HEK293T (cell line): ENCODE results near the gene MACROD2.

Experiments used
- CTCF ChIA-PET: fragments of 350-600 bp; formaldehyde crosslinking; extraction: SDS; loops from one replicate; lab custom pipeline; 2021; ENCODE audit warnings: antibody characterized with exemption, inconsistent platforms; lab: Yijun Ruan, JAX
- POLR2A ChIA-PET: fragments of 350-600 bp; formaldehyde crosslinking; extraction: SDS; loops from one replicate; lab custom pipeline; 2020; ENCODE audit warnings: antibody characterized with exemption, inconsistent platforms; lab: Yijun Ruan, JAX
- DNase-seq: peaks from one replicate; pipeline ENCODE4 v3.0.0; 2012; ENCODE audit warnings: mixed read lengths; ENCODE audit errors: extremely low spot score
- ARNT ChIP-seq: fragments of 450-650 bp; IDR thresholded peaks from 2 replicates; pipeline ENCODE4 v1.6.1; 2017; ENCODE audit warnings: mild to moderate bottlenecking
- BHLHE40 ChIP-seq: fragments of 450-650 bp; IDR thresholded peaks from 2 replicates; pipeline ENCODE4 v1.6.1; 2016; ENCODE audit warnings: mild to moderate bottlenecking, moderate library complexity, borderline replicate concordance
- CTBP1 ChIP-seq: fragments of 450-650 bp; IDR thresholded peaks from 2 replicates; pipeline ENCODE4 v1.6.1; 2016; ENCODE audit warnings: borderline replicate concordance
- ELF4 ChIP-seq: fragments of 450-650 bp; IDR thresholded peaks from 2 replicates; pipeline ENCODE4 v1.6.1; 2017; ENCODE audit warnings: antibody characterized with exemption
- FOXA1 ChIP-seq: fragments of 450-650 bp; IDR thresholded peaks from 2 replicates; pipeline ENCODE4 v1.6.1; 2016; ENCODE audit warnings: mild to moderate bottlenecking
- FOXK2 ChIP-seq: fragments of 450-650 bp; IDR thresholded peaks from 2 replicates; pipeline ENCODE4 v1.6.1; 2016; ENCODE audit warnings: mild to moderate bottlenecking
- FOXM1 ChIP-seq: fragments of 450-650 bp; IDR thresholded peaks from 2 replicates; pipeline ENCODE4 v1.6.1; 2017; ENCODE audit warnings: mild to moderate bottlenecking, borderline replicate concordance
- HDGF ChIP-seq: fragments of 450-650 bp; IDR thresholded peaks from 2 replicates; pipeline ENCODE4 v1.6.1; 2017; ENCODE audit warnings: antibody characterized with exemption, borderline replicate concordance
- L3MBTL2 ChIP-seq: fragments of 450-650 bp; conservative IDR thresholded peaks from 2 replicates; pipeline ENCODE4 v1.6.1; 2016; ENCODE audit warnings: mild to moderate bottlenecking
- LEF1 ChIP-seq: fragments of 450-650 bp; IDR thresholded peaks from 2 replicates; pipeline ENCODE4 v1.6.1; 2017; ENCODE audit warnings: mild to moderate bottlenecking, borderline replicate concordance
- NFRKB ChIP-seq: fragments of 450-650 bp; IDR thresholded peaks from 2 replicates; pipeline ENCODE4 v1.6.1; 2016; ENCODE audit warnings: mild to moderate bottlenecking, moderate library complexity
- PKNOX1 ChIP-seq: fragments of 450-650 bp; IDR thresholded peaks from 2 replicates; pipeline ENCODE4 v1.6.1; 2016
- SP1 ChIP-seq: fragments of 450-650 bp; IDR thresholded peaks from 2 replicates; pipeline ENCODE4 v1.6.1; 2017
- SUZ12 ChIP-seq: fragments of 450-650 bp; IDR thresholded peaks from 2 replicates; pipeline ENCODE4 v1.6.1; 2016; ENCODE audit warnings: mild to moderate bottlenecking
- TARDBP ChIP-seq: fragments of 450-650 bp; IDR thresholded peaks from 2 replicates; pipeline ENCODE4 v1.6.1; 2016
- ZNF384 ChIP-seq: fragments of 450-650 bp; IDR thresholded peaks from 2 replicates; pipeline ENCODE4 v1.6.1; 2016

The MACROD2 gene

GRCh38 chr20:15060265-15061060 is 1065.1 kb downstream of the MACROD2 start:
- TF ChIP-seq HDGF = no peak
- TF ChIP-seq CTBP1 = no peak
- no peak for TF ChIP-seq PKNOX1
- no peak for TF ChIP-seq FOXM1
- TF ChIP-seq SUZ12 = no peak
- TF ChIP-seq BHLHE40 = no peak
- TF ChIP-seq L3MBTL2 = no peak
- no peak for TF ChIP-seq TARDBP
- TF ChIP-seq FOXA1 = no peak
- no peak for TF ChIP-seq ELF4
- no peak for TF ChIP-seq LEF1
- TF ChIP-seq ARNT = no peak
- TF ChIP-seq FOXK2 = no peak
- no peak for TF ChIP-seq ZNF384
- TF ChIP-seq NFRKB = no peak
- TF ChIP-seq SP1 = no peak
- ChIA-PET POLR2A (no interaction called here), CTCF (interaction anchor here (0.8 kb wide), 1 partner anchor 21 kb away, joined by 3 read pairs; no protein-coding TSS in a partner anchor)
- DNase-seq = no peak

GRCh38 chr20:15061061-15061430 is 1065.7 kb downstream of the MACROD2 start:
- TF ChIP-seq ZNF384 (no peak), BHLHE40 (no peak), ARNT (no peak), FOXA1 (no peak), HDGF (no peak), TARDBP (no peak), ELF4 (no peak)
- CTCF ChIA-PET = no interaction called here
- POLR2A ChIA-PET = no interaction called here
- DNase-seq = no peak

GRCh38 chr20:15061955-15062354 is 1066.6 kb downstream of the MACROD2 start:
- POLR2A ChIA-PET = interaction anchor here (1.1 kb wide), 1 partner anchor 13 kb away, joined by 3 read pairs; no protein-coding TSS in a partner anchor
- no peak for DNase-seq

GRCh38 chr20:15063081-15063480 is 1067.8 kb downstream of the MACROD2 start:
- ChIA-PET CTCF (no interaction called here), POLR2A (no interaction called here)
- TF ChIP-seq TARDBP (no peak), NFRKB (no peak), FOXM1 (no peak), ZNF384 (no peak), FOXA1 (no peak), ELF4 (no peak), SUZ12 (no peak), HDGF (no peak), L3MBTL2 (no peak), LEF1 (no peak), SP1 (no peak), BHLHE40 (no peak), PKNOX1 (no peak), FOXK2 (no peak), ARNT (no peak), CTBP1 (no peak)
- no peak for DNase-seq

More at GRCh38 chr20:15061955-15062354, 1066.6 kb downstream of the MACROD2 start:
- CTCF ChIA-PET = no interaction called here
- no peak for TF ChIP-seq FOXA1
- no peak for TF ChIP-seq LEF1
- TF ChIP-seq SUZ12 = no peak
- TF ChIP-seq BHLHE40 = no peak
- no peak for TF ChIP-seq CTBP1
- no peak for TF ChIP-seq ELF4
- no peak for TF ChIP-seq FOXK2
- no peak for TF ChIP-seq ZNF384
- no peak for TF ChIP-seq ARNT
- no peak for TF ChIP-seq SP1
- no peak for TF ChIP-seq L3MBTL2
- TF ChIP-seq TARDBP = no peak
- TF ChIP-seq PKNOX1 = no peak
- no peak for TF ChIP-seq FOXM1
- no peak for TF ChIP-seq HDGF
- TF ChIP-seq NFRKB = no peak

GRCh38 chr20:15064741-15065140 is 1069.4 kb downstream of the MACROD2 start:
- ChIA-PET CTCF (no interaction called here), POLR2A (no interaction called here)
- DNase-seq = no peak
- TF ChIP-seq FOXA1 = no peak
- TF ChIP-seq ELF4 = no peak
- TF ChIP-seq L3MBTL2 = no peak
- no peak for TF ChIP-seq HDGF
- no peak for TF ChIP-seq SUZ12
- TF ChIP-seq TARDBP = no peak
- no peak for TF ChIP-seq ARNT
- no peak for TF ChIP-seq FOXK2
- TF ChIP-seq FOXM1 = no peak
- TF ChIP-seq NFRKB = no peak
- TF ChIP-seq CTBP1 = no peak
- TF ChIP-seq LEF1 = no peak

- CTCF ChIA-PET = interaction anchor here (0.6 kb wide), 1 partner anchor 97 kb away, joined by 4 read pairs; no protein-coding TSS in a partner anchor
- no peak for TF ChIP-seq TARDBP
- TF ChIP-seq NFRKB = no peak
- TF ChIP-seq LEF1 = no peak
- TF ChIP-seq FOXA1 = no peak
- TF ChIP-seq FOXM1 = no peak
- no peak for TF ChIP-seq FOXK2
- no peak for TF ChIP-seq HDGF
- no peak for TF ChIP-seq ELF4
- TF ChIP-seq ARNT = no peak
- no peak for TF ChIP-seq SP1
- no peak for TF ChIP-seq PKNOX1
- no peak for TF ChIP-seq CTBP1
- no peak for TF ChIP-seq ZNF384
- TF ChIP-seq L3MBTL2 = no peak
- POLR2A ChIA-PET = no interaction called here
- no peak for DNase-seq
These were observed 1070.5 kb downstream of the MACROD2 start for GRCh38 chr20:15065794-15066193.
